GM10847 (cell line): ENCODE measurements around the gene MYO9A.

Source experiments
- POLR2A ChIP-seq: IDR thresholded peaks from 2 replicates; pipeline ENCODE4 v1.6.1; 2011; ENCODE audit not compliant: insufficient read length; ENCODE audit errors: extremely low read depth

Gene MYO9A

DNA sequence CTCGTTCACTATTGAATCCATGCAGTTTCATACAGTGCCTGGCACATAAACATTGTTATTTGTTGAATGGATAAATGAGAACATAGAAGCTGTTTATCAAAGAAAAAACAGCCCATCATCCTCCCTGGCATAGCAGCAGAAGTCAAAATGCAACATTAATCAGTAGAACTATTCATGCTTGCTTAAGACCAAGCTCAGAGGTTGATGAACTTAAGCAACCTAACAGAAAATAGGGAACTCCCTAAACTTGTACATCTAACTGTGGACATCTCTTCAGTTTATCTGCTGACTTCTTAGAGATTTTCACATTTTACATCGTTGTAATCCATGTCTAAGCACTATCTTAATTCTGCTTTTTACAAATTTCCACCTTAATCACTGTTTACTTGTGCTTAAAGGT is 29.5 kb upstream of the MYO9A start:
- TF ChIP-seq POLR2A = no peak

DNA sequence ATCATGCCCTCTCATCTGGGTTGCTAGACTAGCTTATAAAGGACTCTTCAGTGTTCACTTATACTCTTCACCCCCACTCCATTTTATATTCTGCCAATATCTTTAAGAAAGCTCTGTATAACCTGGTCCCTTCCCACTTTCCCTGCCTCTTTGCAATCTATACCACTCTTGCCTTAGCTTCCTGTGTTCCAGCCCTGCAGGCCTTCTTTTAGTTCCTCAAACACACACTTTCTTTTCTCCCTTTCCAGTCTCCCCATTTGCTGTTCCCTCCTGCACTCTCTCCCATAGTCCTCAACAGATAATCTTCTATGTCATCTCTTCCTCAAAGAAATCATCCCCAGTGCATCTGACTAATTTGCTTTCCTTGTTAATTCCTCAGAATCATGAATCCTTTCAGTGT is 29.0 kb upstream of the MYO9A start:
- no peak for TF ChIP-seq POLR2A

DNA sequence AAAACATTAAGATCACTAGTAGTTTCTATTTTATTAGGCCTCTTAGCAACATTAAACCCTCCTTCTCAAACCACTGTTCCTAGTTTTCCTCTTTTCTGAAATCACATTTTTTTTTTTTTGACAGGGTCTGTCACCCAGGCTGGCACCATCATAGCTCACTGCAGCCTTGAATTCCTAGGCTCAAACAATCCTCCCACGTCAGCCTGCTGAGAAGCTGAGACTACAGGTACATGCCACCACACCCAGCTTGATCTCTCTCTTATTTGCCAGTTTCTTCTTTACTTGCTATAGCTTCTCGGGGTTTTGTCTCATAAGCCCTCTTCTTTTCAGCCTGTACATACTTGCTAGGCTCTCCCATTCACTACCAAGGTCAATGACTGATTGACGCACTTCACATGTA is 28.3 kb upstream of the MYO9A start:
- TF ChIP-seq POLR2A = no peak

DNA sequence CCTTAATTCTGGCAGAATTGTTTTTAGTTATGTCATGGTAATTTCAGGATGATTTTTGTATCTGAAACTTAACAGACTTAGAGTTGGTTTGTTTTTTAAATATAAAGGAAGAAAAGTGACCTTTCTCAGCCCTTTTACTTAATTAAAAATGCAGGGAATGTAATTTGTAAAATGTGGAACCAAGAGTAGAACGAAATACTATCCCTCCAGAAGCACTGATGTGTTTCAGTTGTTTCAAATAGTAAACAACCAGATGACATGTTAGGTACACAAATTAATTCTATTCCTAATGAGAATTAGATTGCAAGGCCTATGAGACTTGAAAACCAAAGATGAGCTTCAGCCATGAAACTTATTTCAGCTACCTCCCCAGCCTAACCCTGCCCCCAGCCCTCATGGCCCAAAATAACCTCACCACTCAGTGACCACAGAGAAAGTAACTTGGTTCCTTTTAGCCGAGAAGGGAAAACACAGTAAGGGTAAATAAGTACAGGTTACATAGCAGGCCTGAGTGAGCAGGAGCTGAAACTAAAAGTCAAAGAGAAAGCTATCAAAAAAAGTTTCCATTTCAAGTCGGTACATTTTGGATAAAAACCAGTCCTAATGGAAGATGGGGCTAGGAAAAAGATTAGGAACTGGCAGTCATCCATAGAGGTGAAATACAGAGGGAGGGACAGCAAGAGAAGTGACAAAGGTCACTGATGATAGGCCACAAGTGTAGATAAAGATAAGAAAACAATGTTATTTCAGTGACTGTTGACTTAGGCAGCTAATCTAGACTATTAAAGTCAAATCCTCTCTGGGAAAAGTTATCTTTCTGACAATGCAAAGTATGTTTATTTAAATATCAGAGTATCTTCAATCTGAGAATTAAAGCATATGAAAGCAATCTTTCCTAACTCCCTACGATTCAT is 23.5 kb upstream of the MYO9A start:
- no peak for TF ChIP-seq POLR2A

GRCh38 chr15:72140088-72140487 is 22.1 kb upstream of the MYO9A start:
- no peak for TF ChIP-seq POLR2A

DNA sequence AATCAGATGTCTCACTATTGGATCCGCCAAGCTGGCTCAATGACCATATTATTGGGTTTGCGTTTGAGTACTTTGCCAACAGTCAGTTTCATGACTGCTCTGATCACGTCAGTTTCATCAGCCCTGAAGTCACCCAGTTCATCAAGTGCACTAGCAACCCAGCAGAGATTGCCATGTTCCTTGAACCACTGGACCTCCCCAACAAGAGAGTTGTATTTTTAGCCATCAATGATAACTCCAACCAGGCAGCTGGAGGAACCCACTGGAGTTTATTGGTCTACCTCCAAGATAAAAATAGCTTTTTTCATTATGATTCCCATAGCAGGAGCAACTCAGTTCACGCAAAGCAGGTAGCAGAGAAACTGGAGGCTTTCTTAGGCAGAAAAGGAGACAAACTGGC is 21.7 kb upstream of the MYO9A start:
- TF ChIP-seq POLR2A = no peak

- TF ChIP-seq POLR2A = no peak
These were observed 18.5 kb upstream of the MYO9A start for GRCh38 chr15:72136170-72137051.

DNA sequence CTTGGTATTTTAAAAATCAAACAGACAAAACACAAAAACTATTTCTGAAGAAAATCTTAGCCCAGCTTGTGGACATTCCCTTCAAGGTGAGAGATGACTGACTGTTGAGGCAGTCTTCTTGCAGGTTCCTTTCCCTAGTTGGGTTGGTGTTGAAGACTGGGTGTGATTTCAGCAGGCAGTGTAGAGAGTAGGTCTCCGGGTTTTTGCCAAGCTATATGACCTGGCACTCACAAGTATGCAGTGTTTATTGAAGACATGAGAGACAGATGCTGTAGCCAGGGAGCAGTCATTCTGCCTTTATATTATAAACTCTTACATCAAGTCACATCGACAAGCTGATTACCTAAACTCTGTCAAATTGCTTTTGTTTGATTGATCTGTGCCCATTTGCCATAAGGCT is 17.8 kb upstream of the MYO9A start:
- TF ChIP-seq POLR2A = no peak

GRCh38 chr15:72133211-72133610 is 15.3 kb upstream of the MYO9A start:
- no peak for TF ChIP-seq POLR2A

GRCh38 chr15:72131922-72132321 is 14.0 kb upstream of the MYO9A start:
- no peak for TF ChIP-seq POLR2A

DNA sequence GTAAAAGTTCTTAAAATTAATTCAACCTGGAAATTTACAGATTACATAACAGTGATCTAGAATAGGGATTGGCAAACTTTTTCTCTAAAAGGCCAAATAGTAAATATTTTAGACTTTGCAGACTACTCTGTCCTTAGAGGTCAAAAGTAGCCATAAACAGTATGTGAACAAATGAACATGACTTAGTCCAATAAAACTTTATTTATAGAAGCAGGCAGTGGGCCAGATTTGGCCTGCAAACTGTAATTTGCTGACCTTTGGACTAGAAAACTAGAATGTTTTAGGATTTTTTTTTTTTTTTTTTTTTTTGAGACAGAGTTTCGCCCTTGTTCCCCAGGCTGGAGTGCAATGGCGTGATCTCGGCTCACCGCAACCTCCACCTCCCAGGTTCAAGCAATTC is 12.3 kb upstream of the MYO9A start:
- no peak for TF ChIP-seq POLR2A

DNA sequence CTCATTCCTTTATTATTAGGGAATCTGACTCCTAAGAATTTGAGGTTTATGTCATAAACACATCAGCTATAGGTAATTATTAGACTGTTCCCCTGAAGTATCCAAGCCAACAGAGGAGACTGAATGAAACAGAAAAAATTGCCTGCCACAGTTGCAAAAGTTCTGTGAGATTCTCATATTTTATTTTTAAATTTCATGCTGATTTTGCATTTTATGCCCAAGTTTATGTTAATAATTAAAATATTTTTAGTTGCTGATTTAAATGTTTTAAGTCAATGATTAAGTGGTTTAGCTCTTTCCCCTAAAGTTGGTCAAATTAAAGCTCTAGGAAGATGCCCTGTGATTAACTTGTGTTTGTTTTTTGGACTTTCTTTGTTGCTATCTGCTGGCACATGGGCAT is 10.4 kb upstream of the MYO9A start:
- TF ChIP-seq POLR2A = no peak

DNA sequence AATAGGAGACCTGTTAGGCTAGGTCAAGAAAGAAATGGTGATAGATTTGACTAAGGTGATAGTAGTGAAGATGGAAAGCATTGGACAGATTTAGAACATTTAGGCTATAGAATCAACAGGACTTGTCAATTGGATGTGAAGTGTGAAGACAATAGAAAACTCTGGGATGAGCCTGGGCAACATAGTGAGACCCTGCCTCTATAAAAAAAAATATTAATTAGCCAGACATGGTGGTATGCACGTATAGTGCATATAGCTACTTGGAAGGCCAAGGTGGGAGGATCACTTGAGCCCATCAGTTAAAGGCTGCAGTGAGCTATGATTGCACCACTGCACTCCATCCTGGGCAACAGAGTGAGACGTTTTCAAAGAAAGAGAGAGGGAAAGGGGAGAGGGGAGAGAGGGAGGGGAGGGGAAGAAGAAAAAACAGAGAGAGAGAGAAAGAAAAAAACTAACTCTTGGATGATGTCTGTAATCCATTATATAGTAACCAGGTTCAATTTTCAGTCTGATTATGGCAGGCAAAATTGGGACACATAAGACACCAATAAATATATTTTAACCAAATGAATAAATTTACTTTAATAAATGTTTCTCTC is 9.9 kb upstream of the MYO9A start:
- no peak for TF ChIP-seq POLR2A

GRCh38 chr15:72124218-72124617 is 6.3 kb upstream of the MYO9A start:
- no peak for TF ChIP-seq POLR2A

GRCh38 chr15:72117486-72118016 is 399 bp downstream of the MYO9A start:
- no peak for TF ChIP-seq POLR2A
